ENCODE data around the gene AVPI1.
A peak's percentile ranks its signal among the peaks of the same experiment; 100 is the strongest.

The AVPI1 gene

GRCh38 chr10:97726636-97727178 lies 39.7 kb upstream of the AVPI1 start (continued):
- TF ChIP-seq REST (tag by site-specific recombination; IDR thresholded peaks at IDR 0.05): no peak
- TF ChIP-seq ZNF664 (tag by site-specific recombination; IDR thresholded peaks at IDR 0.05): no peak
- no peak for TF ChIP-seq HOXD13 (CRISPR knock-in tag; IDR thresholded peaks at IDR 0.05; ENCODE audit: borderline replicate concordance)

DNA sequence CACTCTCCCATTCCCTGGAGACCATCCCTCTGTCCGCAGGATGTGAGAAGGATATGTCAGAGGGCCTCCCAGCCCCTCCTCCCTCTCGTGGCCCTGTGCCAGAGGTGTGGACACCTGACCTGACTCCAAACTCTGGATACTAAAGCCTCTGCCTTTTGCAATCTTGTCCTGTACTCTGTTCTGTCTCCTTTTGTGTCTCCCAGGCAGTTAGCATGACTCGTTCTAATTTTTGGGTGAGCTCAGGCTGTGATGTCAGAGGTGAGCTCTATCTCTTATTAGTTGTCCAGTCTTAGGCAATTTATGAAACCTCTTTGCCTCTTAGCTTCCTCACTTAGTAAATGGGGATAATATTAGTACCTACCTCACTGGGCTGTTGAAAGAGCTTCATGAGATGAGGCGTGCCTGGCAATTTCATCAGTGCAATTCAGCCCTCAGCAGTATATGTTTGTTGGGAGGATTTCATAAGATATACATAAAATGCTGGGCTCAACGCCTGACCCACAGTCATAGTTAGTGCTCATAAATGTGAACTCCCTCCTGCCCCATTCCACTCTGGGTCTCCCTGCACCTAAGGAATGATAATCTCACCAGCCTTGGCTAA lies 37.4 kb upstream of the AVPI1 start:
- H3K9me3 ChIP-seq (ENCODE audit: control insufficient read depth, insufficient read depth, low read depth, low read length): no peaks in the 10 kb centered on the region
- ChIA-PET CTCF (interaction anchor here (0.6 to 15.2 kb wide), 4 partner anchors 12 to 47 kb away, joined by 3 to 487 read pairs (median 11); partner anchors contain the start of genes MARVELD1 and ZFYVE27), POLR2A (interaction anchor here (2.2 to 2.3 kb wide), 2 partner anchors 10 to 12 kb away, joined by 6 to 16 read pairs; partner anchors contain the start of genes MARVELD1 and ZFYVE27)
- H3K36me3 ChIP-seq (ENCODE audit: control insufficient read depth in 2 of 2, insufficient read depth in 1 of 2, low read length in 2 of 2): no peaks in the 10 kb centered on the region; a peak in 1 of 3 replicates
- H3K27ac ChIP-seq (ENCODE audit: extremely low read depth, low read depth, low read length): no peak overlapping the region
- TF ChIP-seq ZNF335 (tag by site-specific recombination; conservative IDR thresholded peaks at IDR 0.05) (peak; percentile 44), ZNF398 (tag by site-specific recombination; IDR thresholded peaks at IDR 0.05) (no peak), ZBTB17 (tag by site-specific recombination; IDR thresholded peaks at IDR 0.05) (0 out of 2 replicates have a peak, but pooled peaks have one; percentile 10), ZNF629 (tag by site-specific recombination; IDR thresholded peaks at IDR 0.05) (peak; percentile 85), REPIN1 (tag by site-specific recombination; IDR thresholded peaks at IDR 0.05; ENCODE audit: low read depth) (no peak), ZBTB21 (tag by site-specific recombination; IDR thresholded peaks at IDR 0.05) (peak; percentile 77), ZEB2 (tag by site-specific recombination; IDR thresholded peaks at IDR 0.05) (0 out of 2 replicates have a peak, but pooled peaks have one; percentile 17), HOXC10 (CRISPR knock-in tag; IDR thresholded peaks at IDR 0.05) (no peak), WT1 (tag by site-specific recombination; IDR thresholded peaks at IDR 0.05) (0 out of 2 replicates have a peak, but pooled peaks have one; percentile 26), ZNF354C (tag by site-specific recombination; IDR thresholded peaks at IDR 0.05; ENCODE audit: borderline replicate concordance, low read depth) (no peak), ZNF211 (tag by site-specific recombination; IDR thresholded peaks at IDR 0.05; ENCODE audit: low read depth) (no peak)
- TF ChIP-seq, protein P1, sequence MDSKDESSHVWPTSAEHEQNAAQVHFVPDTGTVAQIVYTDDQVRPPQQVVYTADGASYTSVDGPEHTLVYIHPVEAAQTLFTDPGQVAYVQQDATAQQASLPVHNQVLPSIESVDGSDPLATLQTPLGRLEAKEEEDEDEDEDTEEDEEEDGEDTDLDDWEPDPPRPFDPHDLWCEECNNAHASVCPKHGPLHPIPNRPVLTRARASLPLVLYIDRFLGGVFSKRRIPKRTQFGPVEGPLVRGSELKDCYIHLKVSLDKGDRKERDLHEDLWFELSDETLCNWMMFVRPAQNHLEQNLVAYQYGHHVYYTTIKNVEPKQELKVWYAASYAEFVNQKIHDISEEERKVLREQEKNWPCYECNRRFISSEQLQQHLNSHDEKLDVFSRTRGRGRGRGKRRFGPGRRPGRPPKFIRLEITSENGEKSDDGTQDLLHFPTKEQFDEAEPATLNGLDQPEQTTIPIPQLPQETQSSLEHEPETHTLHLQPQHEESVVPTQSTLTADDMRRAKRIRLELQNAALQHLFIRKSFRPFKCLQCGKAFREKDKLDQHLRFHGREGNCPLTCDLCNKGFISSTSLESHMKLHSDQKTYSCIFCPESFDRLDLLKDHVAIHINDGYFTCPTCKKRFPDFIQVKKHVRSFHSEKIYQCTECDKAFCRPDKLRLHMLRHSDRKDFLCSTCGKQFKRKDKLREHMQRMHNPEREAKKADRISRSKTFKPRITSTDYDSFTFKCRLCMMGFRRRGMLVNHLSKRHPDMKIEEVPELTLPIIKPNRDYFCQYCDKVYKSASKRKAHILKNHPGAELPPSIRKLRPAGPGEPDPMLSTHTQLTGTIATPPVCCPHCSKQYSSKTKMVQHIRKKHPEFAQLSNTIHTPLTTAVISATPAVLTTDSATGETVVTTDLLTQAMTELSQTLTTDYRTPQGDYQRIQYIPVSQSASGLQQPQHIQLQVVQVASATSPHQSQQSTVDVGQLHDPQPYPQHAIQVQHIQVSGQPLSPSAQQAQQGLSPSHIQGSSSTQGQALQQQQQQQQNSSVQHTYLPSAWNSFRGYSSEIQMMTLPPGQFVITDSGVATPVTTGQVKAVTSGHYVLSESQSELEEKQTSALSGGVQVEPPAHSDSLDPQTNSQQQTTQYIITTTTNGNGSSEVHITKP (tag by site-specific recombination; IDR thresholded peaks at IDR 0.05): peak; percentile 75
- TF ChIP-seq, protein P2, sequence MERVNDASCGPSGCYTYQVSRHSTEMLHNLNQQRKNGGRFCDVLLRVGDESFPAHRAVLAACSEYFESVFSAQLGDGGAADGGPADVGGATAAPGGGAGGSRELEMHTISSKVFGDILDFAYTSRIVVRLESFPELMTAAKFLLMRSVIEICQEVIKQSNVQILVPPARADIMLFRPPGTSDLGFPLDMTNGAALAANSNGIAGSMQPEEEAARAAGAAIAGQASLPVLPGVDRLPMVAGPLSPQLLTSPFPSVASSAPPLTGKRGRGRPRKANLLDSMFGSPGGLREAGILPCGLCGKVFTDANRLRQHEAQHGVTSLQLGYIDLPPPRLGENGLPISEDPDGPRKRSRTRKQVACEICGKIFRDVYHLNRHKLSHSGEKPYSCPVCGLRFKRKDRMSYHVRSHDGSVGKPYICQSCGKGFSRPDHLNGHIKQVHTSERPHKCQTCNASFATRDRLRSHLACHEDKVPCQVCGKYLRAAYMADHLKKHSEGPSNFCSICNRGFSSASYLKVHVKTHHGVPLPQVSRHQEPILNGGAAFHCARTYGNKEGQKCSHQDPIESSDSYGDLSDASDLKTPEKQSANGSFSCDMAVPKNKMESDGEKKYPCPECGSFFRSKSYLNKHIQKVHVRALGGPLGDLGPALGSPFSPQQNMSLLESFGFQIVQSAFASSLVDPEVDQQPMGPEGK (tag by site-specific recombination; IDR thresholded peaks at IDR 0.05): no peak
- peaks cover 2% of the 10 kb centered on the region; the same call in 1 of the 2 replicates for H3K4me1 ChIP-seq (ENCODE audit: control insufficient read depth, insufficient read depth, low read length)
- no peak overlapping the region for H3K4me3 ChIP-seq (ENCODE audit: low read depth, low read length)

Measured in HEK293 (cell line).